HCT116 (cell line): Measurements from ENCODE around the gene ENTPD8. TPM values are rescaled to one million over a fixed set of nuclear protein-coding genes. Genes with fewer than 3 reads are reported as not detected.

Source experiments
- ATAC-seq: fragments of 200-7000 bp; cut with Tn5 transposase; 2 replicates; pipeline ENCODE4 v1.9.1; 2020; ENCODE audit warnings: mild to moderate bottlenecking, moderate library complexity
- BruUV-seq: library from RNA; stranded (reverse); fragments of 400-500 nt; replicated peaks from 2 replicates; lab custom pipeline; 2021; lab: Mats Ljungman, UMichigan
- CTCF ChIA-PET: fragments of 300-600 bp; sonication (Branson Sonifier 250); formaldehyde crosslinking; loops from one replicate; lab custom pipeline; 2021; ENCODE audit warnings: antibody characterized with exemption; lab: Charles Lee
- POLR2A ChIA-PET: fragments of 300-600, 350-600 bp; sonication (Branson Sonifier 250); formaldehyde crosslinking; loops from one replicate; lab custom pipeline; 2021; ENCODE audit warnings: antibody characterized with exemption; lab: Charles Lee
- RAD21 ChIA-PET, 2 experiments: fragments of 300-600 bp; sonication (Branson Sonifier 250); formaldehyde crosslinking; loops; one replicate each; lab custom pipeline; 2023; ENCODE audit warnings: low total read pairs in 2 of 2; ENCODE audit not compliant: uncharacterized antibody in 2 of 2, unreplicated experiment in 2 of 2, low non-redundant PET in 1 of 2; lab: Charles Lee
- DNase-seq: peaks from one replicate; pipeline ENCODE4 v3.0.0-alpha.2; 2010; ENCODE audit warnings: low read depth, low spot score
- H2AFZ ChIP-seq: fragments of 200-600 bp; shearing (Covaris generic), sonication (generic); 2 replicates; pipeline ENCODE4 v1.6.1; 2017; ENCODE audit warnings: low read depth, mixed run types, mixed read lengths, antibody characterized with exemption, low read length; ENCODE audit not compliant: poor library complexity, severe bottlenecking
- H3K27ac ChIP-seq: 2 replicates; pipeline ENCODE4 v1.5.1; 2012; ENCODE audit warnings: low read depth, low read length
- H3K27me3 ChIP-seq: fragments of 200-600 bp; sonication (generic); 2 replicates; pipeline ENCODE4 v1.6.1; 2016; ENCODE audit warnings: mixed run types, low read length, mixed read lengths; ENCODE audit not compliant: insufficient read depth
- H3K36me3 ChIP-seq, 2 experiments: fragments of 200-500 bp in 1 of 2; fragments of 200-600 bp in 1 of 2; sonication (Bioruptor generic) in 1 of 2; sonication (generic) in 1 of 2; 2 replicates each; pipeline versions ENCODE4 v1.5.1 to v1.6.1; 2014 to 2016; ENCODE audit warnings: low read length in 2 of 2, inconsistent platforms in 1 of 2, mixed read lengths in 1 of 2, mixed run types in 1 of 2; ENCODE audit not compliant: insufficient read depth in 2 of 2, control insufficient read depth in 1 of 2
- H3K4me1 ChIP-seq, 2 experiments: fragments of 200-600 bp in 1 of 2; sonication (generic) in 1 of 2; 2 replicates each; pipeline versions ENCODE4 v1.5.1 to v1.6.1; 2012 to 2017; ENCODE audit warnings: low read length in 2 of 2, inconsistent platforms in 1 of 2, mild to moderate bottlenecking in 1 of 2, mixed read lengths in 1 of 2, mixed run types in 1 of 2, moderate library complexity in 1 of 2; ENCODE audit not compliant: insufficient read depth in 2 of 2, control insufficient read depth in 1 of 2
- H3K4me2 ChIP-seq: fragments of 200-600 bp; sonication (generic); 2 replicates; pipeline ENCODE4 v1.6.1; 2017; ENCODE audit warnings: mixed run types, low read length, mixed read lengths
- H3K4me3 ChIP-seq, 2 experiments: fragments of 200-600 bp in 1 of 2; sonication (generic) in 1 of 2; replicated peaks in 1 of 2; 2 replicates each; pipeline ENCODE4 v1.5.1; 2011 to 2016; ENCODE audit warnings: low read length in 2 of 2, control low read depth in 1 of 2, low read depth in 1 of 2, mild to moderate bottlenecking in 1 of 2, mixed read lengths in 1 of 2, mixed run types in 1 of 2
- H3K79me2 ChIP-seq: fragments of 200-600 bp; sonication (generic); 2 replicates; pipeline ENCODE4 v1.6.1; 2017; ENCODE audit warnings: mild to moderate bottlenecking, mixed run types, low read length, moderate library complexity, mixed read lengths; ENCODE audit not compliant: insufficient read depth
- H3K9ac ChIP-seq: fragments of 200-600 bp; sonication (generic); 2 replicates; pipeline ENCODE4 v1.6.1; 2016; ENCODE audit warnings: low read length, mixed read lengths
- H3K9me2 ChIP-seq: fragments of 200-600 bp; sonication (generic), shearing (Covaris generic); 2 replicates; pipeline ENCODE4 v1.6.1; 2017; ENCODE audit warnings: mixed run types, mild to moderate bottlenecking, moderate library complexity; ENCODE audit not compliant: insufficient read depth
- H3K9me3 ChIP-seq, 2 experiments: fragments of 200-500 bp in 1 of 2; fragments of 200-600 bp in 1 of 2; sonication (Bioruptor generic) in 1 of 2; sonication (generic) in 1 of 2; 2 replicates each; pipeline ENCODE4 v1.6.1; 2014 to 2017; ENCODE audit warnings: low read length in 2 of 2, mixed read lengths in 2 of 2, inconsistent platforms in 1 of 2, low read depth in 1 of 2, mild to moderate bottlenecking in 1 of 2, mixed run types in 1 of 2, moderate library complexity in 1 of 2; ENCODE audit not compliant: control insufficient read depth in 1 of 2, insufficient read depth in 1 of 2
- H4K20me1 ChIP-seq: fragments of 200-600 bp; sonication (generic), shearing (Covaris generic); 2 replicates; pipeline ENCODE4 v1.6.1; 2017; ENCODE audit warnings: mixed run types, mild to moderate bottlenecking, moderate library complexity; ENCODE audit not compliant: insufficient read depth
- CBX3 ChIP-seq: IDR thresholded peaks from 2 replicates; pipeline ENCODE4 v1.6.1; 2012; ENCODE audit warnings: low read depth
- CEBPB ChIP-seq: IDR thresholded peaks from 2 replicates; pipeline ENCODE4 v1.6.1; 2012; ENCODE audit warnings: low read depth
- CTCF ChIP-seq, 3 experiments: fragments of 200-600 bp in 1 of 3; sonication (generic) in 1 of 3; IDR thresholded peaks in 2 of 3; conservative IDR thresholded peaks in 1 of 3; 2 replicates each; pipeline ENCODE4 v1.5.1; 2012 to 2017; ENCODE audit warnings: low read depth in 2 of 3, low read length in 2 of 3, antibody characterized with exemption in 1 of 3, borderline replicate concordance in 1 of 3, control low read depth in 1 of 3, mild to moderate bottlenecking in 1 of 3, mixed read lengths in 1 of 3, mixed run types in 1 of 3, moderate library complexity in 1 of 3; ENCODE audit not compliant: insufficient read depth in 1 of 3
- EGR1 ChIP-seq: IDR thresholded peaks from 2 replicates; pipeline ENCODE4 v1.6.1; 2012; ENCODE audit warnings: low read depth
- ELF1 ChIP-seq: IDR thresholded peaks from 2 replicates; pipeline ENCODE4 v1.6.1; 2012; ENCODE audit warnings: low read depth, borderline replicate concordance
- EZH2 ChIP-seq: fragments of 200-600 bp; sonication (generic); IDR thresholded peaks from 2 replicates; pipeline ENCODE4 v1.6.1; 2017; ENCODE audit warnings: antibody characterized with exemption, mixed run types
- EZH2phosphoT487 ChIP-seq: fragments of 200-600 bp; IDR thresholded peaks from 2 replicates; pipeline ENCODE4 v1.6.1; 2018; ENCODE audit warnings: antibody characterized with exemption, borderline replicate concordance
- FOSL1 ChIP-seq: IDR thresholded peaks from 2 replicates; pipeline ENCODE4 v1.6.1; 2012; ENCODE audit warnings: low read depth
- JUND ChIP-seq: IDR thresholded peaks from 2 replicates; pipeline ENCODE4 v1.6.1; 2012
- POLR2A ChIP-seq: IDR thresholded peaks from 2 replicates; pipeline ENCODE4 v1.7.0; 2011; ENCODE audit warnings: borderline replicate concordance; ENCODE audit not compliant: insufficient read depth, insufficient read length; ENCODE audit errors: extremely low read depth
- POLR2AphosphoS5 ChIP-seq: IDR thresholded peaks from 2 replicates; pipeline ENCODE4 v1.6.1; 2011; ENCODE audit warnings: mild to moderate bottlenecking, low read depth, low read length, moderate library complexity
- REST ChIP-seq: IDR thresholded peaks from 2 replicates; pipeline ENCODE4 v1.6.1; 2012; ENCODE audit warnings: low read depth
- SIN3A ChIP-seq: IDR thresholded peaks from 2 replicates; pipeline ENCODE4 v1.6.1; 2012; ENCODE audit warnings: low read depth
- SP1 ChIP-seq: IDR thresholded peaks from 2 replicates; pipeline ENCODE4 v1.6.1; 2012; ENCODE audit warnings: low read depth
- TCF7L2 ChIP-seq: IDR thresholded peaks from 2 replicates; pipeline ENCODE4 v1.7.0; 2011; ENCODE audit warnings: borderline replicate concordance, inconsistent platforms; ENCODE audit not compliant: insufficient read depth, insufficient read length; ENCODE audit errors: extremely low read depth
- YY1 ChIP-seq: IDR thresholded peaks from 2 replicates; pipeline ENCODE4 v1.6.1; 2011; ENCODE audit warnings: low read length, low read depth, moderate library complexity, mild to moderate bottlenecking; ENCODE audit not compliant: insufficient replicate concordance; ENCODE audit errors: extremely low read depth
- ZBTB33 ChIP-seq: IDR thresholded peaks from 2 replicates; pipeline ENCODE4 v1.6.1; 2011; ENCODE audit warnings: mild to moderate bottlenecking, low read length, moderate library complexity; ENCODE audit not compliant: insufficient replicate concordance; ENCODE audit errors: extremely low read depth
- ZFX ChIP-seq: fragments of 450-650 bp; IDR thresholded peaks from 2 replicates; pipeline ENCODE4 v1.6.1; 2017
- ZNF274 ChIP-seq: fragments of 200-500 bp; sonication (Bioruptor generic); IDR thresholded peaks from 2 replicates; pipeline ENCODE4 v1.6.1; 2014; ENCODE audit warnings: mild to moderate bottlenecking, low read depth, low read length, inconsistent platforms
- intact Hi-C: fragments of 100-400 bp; cut with micrococcal nuclease; formaldehyde crosslinking; loops from 2 replicates; pipeline ENCODE4 v1.10.0; 2022
- total RNA-seq: library from RNA; stranded (reverse); gene quantifications from one replicate; pipeline ENCODE4 v1.2.1, GENCODE V29; 2021; ENCODE audit not compliant: unreplicated experiment

The ENTPD8 gene
- total RNA-seq, 1 experiment from 2014 or later, result 1.7 TPM

GRCh38 chr9:137477778-137478612, 36.8 kb upstream of the ENTPD8 start:
- Histone ChIP-seq H3K27me3 (no peaks in the 10 kb centered on the region), H3K79me2 (no peaks in the 10 kb centered on the region), H3K4me3 (no peak overlapping the region), H3K36me3 (no peaks in the 10 kb centered on the region), H2AFZ (no peak overlapping the region), H3K4me1 (peaks cover 0 to 6% of the 10 kb centered on the region in 2 experiments; a peak in 1 of 4 replicates), H3K27ac (no peak overlapping the region), H3K9me3 (peaks cover 7 to 11% of the 10 kb centered on the region in 2 experiments; a peak in 3 of 4 replicates), H3K9ac (no peak overlapping the region), H4K20me1 (no peaks in the 10 kb centered on the region), H3K4me2 (no peak overlapping the region), H3K9me2 (no peaks in the 10 kb centered on the region)
- TF ChIP-seq TCF7L2, result no peak
- no peak for TF ChIP-seq POLR2A
- TF ChIP-seq FOSL1, result no peak
- no peak for TF ChIP-seq ZBTB33
- TF ChIP-seq CEBPB, result no peak
- no peak for TF ChIP-seq YY1
- no peak for TF ChIP-seq ELF1
- no peak for TF ChIP-seq SIN3A
- TF ChIP-seq ZFX, result no peak
- no peak for TF ChIP-seq EZH2
- no peak for TF ChIP-seq JUND
- no peak for TF ChIP-seq SP1
- TF ChIP-seq REST, result no peak
- TF ChIP-seq CTCF (IDR thresholded peaks at IDR 0.05 in 2 of 3, conservative IDR thresholded peaks at IDR 0.05 in 1 of 3; ENCODE audit: borderline replicate concordance in 1 of 3, insufficient read depth in 1 of 3, low read depth in 2 of 3, low read length in 2 of 3), result no peak
- no peak for TF ChIP-seq POLR2AphosphoS5
- no peak for TF ChIP-seq ZNF274
- TF ChIP-seq EZH2phosphoT487, result no peak
- TF ChIP-seq EGR1, result no peak
- TF ChIP-seq CBX3, result no peak
- DNase-seq, result no peak
- no peak for ATAC-seq
- intact Hi-C loops, result no loop called here
- CTCF ChIA-PET, result no interaction called here
- RAD21 ChIA-PET, result no interaction called here
- POLR2A ChIA-PET, result no interaction called here
- BruUV-seq, result no TSS peak
